HG03469 (cell line): ENCODE data around the gene RTN4R.
"Not testable (repeated sequence)": the region's sequence is repeated elsewhere in the genome, so short reads cannot be mapped to it uniquely, and the experiment has no call there.

ENCODE experiments used
- ATAC-seq: cut with Tn5 transposase; IDR thresholded peaks from one replicate; pipeline ENCODE4 v1.9.1; 2021; ENCODE audit warnings: mild to moderate bottlenecking, moderate library complexity, moderate number of reproducible peaks; ENCODE audit not compliant: unreplicated experiment

Gene RTN4R

DNA sequence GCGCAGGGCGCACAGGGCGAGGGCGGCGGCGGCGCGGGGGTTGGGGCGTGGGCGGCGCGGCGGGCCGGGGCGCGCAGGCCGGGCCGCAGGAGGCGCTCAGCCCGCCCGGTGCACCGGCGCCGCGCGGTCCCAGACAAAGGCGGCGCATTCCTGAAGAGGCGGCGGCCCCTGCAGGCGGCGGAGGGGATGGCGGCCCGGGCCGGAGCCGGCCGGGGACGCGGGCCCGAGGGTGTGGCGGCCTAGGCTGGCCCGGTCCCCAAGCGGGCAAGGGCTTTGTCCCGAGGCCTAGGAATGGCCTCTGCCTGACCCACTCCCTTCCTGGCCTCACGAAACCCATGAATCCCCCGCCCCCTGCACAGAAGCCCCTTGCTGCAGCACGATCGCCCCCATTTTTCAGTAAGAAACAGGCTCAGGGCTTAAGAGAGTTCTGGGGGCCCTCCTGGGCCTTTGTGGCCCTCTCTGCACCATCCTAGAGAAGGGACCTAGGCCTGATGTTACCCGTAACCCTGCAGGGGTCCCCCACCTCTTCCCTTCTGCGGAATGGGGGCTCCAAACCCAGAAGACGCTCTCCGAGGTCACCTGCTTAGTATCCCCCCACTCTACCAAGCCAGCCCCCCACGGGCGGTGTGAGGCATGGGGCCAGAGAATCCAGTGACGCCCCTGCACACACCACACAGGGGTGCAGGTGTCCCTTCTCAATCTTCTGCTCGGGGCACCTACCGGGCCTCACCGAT lies at the start of gene RTN4R:
RTN4R (minus strand) TSS at position 40 of the 734 bp plus-strand sequence. CDS start 226 bp downstream, outside the sequence.
- no peak for ATAC-seq

DNA sequence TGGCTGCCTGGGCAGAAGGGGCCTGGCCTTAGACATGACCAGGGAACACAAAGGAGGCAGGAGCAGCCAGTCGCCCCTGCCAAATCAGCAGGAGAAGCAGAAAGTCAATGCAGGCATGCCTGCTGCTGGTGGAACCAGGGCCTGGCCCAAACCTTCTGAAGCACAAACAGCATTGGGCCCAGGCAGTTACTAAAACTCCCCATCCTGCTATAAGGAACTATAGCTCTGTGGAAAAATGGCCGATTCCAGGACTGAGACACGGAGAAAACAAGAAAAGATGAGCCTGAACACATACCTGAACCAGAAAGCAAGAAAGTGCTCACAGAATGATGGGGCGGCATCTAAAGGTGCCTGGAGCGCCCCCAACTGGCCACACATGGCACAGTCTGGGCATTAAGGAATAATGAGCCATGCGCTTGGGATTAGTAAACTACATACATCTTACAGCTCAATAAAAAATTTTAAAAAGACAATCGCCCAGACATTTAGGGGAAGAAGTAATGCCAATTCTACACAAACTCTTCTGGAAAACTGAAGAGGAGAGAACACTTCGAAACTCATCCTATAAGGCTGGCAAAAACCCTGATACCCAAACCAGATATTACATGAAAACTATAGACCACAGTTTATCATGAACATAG lies 49.4 kb upstream of the RTN4R start:
- not testable (repeated sequence) for ATAC-seq

DNA sequence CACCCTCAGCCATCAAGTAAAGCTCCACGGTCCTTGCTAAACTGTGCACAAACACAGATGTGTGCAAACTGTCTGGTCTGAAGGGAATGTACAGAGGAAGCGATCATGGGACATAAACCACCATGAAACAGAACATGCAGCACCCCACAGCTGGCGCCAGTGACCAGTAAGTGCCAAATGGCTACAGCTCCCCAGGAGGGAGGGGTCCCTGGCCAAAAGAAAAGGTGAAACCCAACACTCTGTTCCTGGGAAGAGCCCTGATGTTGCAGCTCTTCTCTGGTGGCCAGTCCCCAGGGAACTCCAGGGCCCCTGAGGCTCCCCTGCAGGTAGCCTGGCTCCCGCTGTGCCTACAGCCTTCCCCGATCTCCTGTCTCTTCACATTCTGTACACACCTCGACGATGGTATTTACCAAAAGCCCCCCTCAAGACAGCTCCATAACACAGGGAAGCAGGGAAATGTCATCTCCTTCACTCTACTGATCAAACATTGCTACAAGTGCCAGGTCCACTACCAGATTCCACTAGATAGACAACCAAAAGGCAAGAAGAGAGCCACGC lies 48.8 kb upstream of the RTN4R start:
- ATAC-seq = no peak

DNA sequence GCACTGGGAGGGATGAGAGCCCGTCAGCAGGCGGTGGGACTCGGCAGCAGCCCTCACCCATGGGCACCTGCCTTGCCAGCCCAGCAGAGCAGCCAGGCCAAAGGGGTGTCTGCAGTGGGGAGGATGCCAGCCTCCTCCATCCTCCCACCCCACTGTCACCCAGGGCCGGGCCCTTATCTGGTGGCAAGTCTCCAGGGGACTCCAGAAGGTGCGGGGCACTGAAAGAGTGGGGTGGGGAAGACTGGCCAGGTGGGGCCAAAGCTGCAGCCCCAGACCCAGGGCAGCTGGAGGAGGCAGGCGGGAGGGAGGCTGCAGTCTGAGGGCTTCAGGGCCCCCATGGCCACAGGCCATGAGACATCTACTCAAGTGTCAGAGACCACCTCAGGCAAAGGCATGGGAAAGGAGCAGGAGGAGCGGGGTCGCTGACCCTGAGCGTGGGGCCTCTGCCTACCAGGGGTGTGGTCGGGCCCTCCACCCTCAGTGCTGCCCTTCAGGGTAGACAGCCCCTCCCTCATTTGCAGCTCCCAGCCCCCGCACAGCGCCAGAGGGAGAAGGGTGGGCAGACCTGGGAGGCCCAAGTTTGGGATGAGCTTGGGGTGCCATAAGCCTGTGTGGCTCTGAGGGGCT lies 48.2 kb upstream of the RTN4R start:
- no peak for ATAC-seq

DNA sequence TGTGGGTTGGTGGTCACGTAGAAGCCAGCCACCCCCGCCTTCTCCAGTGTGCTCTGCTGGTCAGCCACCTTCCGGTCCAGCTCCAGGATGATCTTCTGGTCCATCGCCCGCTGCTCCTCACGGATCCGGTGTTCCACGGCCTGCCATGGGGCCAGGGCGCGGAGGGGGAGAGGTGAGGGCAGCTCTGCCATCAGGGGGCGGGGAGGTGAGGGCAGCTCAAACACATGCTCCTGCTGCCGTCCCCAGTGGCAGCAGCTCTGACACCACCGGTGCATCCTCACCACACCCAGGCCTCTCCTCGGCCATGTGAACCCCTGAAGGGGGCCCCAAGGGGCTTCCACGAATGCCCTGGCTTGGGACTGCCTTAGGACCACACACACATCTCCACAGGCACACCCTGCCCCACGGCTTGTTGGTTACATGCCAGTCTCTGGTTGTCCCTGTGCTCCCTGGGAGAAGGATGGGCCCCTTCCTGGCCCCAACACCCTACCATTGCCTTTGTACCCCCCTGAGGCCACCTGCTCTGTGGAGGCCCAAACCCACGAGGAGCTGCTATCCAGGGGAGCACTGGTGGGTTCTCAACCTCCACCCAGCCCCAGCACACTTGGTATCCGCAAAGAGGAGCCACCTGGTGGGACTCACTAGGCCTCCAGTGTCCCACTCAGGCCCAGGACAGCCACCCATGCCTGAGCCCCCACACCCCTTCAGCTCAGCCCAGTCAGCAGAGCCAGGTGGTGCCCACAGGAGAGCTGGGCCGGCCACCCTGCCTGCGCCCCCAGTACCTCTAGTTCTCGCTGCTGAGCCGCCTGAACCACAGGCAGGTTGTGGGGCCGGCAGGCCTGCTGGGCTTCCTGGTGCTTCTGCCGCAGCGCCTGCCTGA lies 47.5 kb upstream of the RTN4R start:
- no peak for ATAC-seq

DNA sequence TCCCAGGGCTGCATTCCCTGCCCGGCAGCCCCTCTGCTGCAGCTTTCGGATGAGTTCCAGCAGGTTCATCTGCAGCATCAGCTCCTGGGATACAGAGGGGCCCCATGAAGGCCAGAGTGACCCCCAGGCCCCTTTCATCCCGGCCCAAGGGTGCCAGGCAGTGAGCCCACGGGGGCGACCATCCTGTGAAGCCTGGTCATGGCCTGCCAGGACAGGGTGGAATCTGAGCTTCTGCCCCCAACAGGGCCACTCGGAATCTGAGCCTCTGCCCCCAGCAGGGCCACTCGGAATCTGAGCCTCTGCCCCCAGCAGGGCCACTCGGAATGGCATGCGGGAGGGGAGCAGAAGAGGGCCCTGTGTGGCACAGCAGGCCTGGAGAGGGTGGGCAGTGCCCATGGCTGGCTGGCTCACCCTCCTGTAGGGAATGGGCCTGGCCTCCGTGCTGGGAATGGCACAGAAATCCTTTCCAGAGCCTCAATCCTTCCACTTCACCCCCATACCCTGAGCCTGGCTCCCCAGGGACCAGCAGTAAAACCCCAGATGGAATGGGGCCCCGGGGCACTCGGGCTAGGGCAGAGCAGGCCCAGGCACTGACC lies 46.7 kb upstream of the RTN4R start:
- ATAC-seq = not testable (repeated sequence)

DNA sequence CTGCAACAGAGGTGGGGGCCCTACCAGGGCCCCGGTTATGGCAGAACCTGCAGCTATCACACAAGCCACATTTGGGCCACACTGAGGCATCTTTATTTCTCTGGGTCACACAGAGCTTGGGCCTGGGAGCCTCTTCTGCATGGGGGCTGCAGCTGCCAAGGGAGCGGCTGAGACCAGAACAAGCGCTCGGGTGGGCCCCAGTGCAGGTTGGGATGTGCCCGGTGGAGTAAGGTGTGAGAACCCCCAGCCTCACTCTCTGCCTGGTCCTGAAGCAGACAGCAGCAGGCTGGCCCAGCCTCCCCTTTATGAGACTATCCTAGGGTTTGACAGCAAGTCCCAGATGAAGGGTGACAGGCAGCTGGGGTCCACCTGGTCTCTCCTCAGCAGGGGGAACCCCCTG lies 46.1 kb upstream of the RTN4R start:
- ATAC-seq = not testable (repeated sequence)

DNA sequence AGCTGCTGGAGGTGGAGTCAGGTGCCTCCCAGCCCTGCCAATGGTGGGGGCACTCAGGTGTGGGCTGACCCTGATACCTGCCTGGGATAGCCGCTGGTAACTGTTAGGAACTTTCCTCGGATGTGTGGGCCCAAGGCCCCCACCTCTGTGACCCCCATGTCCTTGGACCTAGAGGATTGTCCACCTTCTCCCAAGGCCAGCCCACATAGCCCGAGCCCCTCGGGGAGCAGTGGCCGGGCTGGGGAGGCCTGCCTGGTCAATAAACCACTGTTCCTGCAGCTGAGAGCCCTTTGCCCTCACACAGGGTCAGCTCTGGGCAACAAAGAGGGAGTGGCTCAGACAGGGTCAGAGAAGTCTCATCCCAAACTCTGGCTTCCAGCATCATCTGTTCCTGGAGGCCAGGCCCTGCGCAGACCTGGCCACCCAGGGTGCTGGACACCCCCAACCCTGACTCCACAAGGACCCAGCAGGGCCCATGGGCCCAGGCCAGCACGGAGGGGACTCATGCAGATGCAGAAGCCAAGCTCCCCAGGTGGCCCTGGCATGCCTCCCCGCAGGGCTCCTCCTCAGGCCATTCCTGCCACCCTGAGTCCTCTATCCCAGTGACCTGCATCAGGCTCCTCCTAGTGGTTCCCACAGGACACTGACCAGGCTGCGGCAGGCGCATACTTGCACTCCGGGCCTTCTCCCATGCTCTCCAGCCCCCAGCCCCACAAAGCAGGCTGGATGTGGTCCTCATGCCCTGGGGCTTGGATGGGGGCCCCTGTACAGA lies 45.4 kb upstream of the RTN4R start:
- not testable (repeated sequence) for ATAC-seq

DNA sequence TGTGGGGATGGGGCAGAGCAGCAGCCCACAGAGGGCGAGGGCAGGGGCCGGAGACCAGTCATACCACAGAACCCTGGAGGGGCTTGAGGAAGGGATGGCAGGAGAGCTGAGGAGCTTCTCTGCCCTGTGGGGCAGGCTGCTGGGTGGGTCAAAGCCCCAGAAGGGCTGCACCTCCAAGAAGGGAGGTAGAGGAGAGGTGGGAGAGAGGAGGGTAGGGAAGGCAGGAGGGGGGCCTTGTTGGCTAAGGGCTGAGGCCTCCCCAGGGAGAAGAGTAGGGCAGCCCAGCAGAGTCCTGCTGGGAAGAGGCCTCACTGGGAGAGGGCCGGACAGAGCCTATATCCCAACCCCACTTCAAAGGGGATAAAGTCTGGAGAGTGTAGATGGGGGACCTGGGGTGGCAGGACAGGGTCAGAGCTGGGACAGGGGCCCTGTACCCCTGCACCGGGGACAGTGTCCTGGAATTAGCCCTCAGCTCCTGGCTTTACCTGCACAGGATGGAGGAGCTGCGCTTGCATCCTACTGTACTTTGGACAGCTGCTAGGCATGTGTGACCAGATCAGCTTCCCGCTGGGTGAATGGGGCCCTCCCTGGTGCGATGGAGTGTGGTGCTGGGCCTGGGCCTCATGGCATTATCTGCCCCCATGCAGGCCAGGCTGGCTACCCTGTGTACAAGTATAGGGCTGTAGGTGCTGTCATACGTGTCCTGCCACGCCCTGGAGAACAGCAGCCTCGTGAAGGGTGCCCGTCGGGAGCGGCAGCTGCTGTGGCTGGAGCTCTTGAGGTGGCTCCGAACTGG lies 44.5 kb upstream of the RTN4R start:
- no peak for ATAC-seq

DNA sequence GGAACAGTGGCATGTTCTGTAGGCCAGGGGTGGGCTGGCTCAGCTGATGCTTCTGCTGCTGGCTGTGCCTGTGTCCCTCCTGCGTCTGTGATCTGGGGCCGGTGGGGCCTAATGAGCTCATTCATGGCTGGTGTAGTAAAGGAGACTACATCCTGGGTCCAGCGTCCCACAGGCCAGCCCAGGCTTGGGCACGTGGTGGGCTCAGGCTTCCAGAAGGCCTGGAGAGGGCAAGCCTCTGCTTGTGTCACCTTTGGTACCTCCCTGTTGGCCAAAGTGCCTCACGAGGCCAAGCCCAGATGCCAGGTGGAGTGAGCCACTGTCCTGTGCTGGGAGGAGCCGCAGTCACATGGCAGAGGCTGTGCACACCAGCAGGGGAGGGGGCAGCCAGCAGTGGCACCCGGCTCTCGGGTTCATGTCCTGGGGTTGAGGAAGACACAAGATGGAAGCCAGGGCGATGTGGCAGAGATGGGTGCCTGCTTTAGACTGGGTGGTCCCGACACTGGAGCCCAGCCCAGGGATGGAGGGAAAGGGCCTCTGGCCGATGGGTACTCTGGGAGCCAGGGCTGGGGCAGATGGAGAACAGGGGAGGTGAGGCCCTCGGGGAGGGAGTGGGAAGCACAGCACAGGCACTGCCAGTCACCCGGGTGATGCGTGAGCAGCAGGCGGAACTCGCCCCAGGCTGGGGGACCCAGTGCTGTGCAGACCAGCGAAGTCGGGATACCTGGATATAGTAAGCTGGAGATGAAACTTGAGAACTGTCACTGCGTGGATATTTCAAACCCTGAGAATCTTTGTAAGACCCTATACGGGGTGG lies 43.3 kb upstream of the RTN4R start:
- ATAC-seq = not testable (repeated sequence)

DNA sequence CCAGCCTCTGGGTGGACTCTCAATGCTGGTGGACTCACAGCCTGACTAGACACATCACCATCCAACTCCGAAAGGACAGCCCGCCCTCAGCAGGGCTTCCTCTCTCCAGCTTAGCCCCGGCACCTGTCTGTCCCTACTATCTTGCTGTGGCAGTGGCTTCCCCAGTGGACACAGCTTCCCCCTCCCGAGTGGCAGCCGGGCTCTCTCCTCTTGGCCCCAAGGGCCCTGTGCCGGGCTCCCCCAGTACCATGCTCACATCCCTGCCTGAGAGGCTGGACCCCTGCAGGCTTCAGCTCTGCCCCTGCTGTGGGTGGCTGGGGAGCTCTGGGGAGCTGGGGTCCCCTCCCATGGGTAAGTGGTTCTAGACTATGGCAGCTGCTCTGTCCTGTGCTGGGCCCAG lies 42.7 kb upstream of the RTN4R start:
- not testable (repeated sequence) for ATAC-seq

DNA sequence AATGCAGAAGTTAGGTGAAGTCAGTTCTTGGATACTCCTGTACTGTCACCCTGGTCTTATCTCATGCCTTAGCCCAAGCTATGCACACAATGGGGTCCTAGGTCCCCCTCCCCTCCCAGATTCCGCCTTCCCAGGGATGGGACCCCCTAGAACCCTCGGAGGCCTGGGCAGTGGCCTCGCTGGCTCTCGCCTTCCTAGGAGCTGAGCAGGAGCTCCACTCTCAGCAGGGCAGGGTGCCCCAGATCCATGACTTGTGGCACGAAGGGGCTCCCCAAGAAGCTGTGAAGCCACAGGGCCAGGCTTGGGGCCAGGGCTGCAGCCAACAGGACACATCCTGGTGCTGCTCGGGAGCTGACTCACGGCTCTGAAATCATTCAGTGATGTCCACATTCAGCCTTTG lies 42.1 kb upstream of the RTN4R start:
- not testable (repeated sequence) for ATAC-seq

DNA sequence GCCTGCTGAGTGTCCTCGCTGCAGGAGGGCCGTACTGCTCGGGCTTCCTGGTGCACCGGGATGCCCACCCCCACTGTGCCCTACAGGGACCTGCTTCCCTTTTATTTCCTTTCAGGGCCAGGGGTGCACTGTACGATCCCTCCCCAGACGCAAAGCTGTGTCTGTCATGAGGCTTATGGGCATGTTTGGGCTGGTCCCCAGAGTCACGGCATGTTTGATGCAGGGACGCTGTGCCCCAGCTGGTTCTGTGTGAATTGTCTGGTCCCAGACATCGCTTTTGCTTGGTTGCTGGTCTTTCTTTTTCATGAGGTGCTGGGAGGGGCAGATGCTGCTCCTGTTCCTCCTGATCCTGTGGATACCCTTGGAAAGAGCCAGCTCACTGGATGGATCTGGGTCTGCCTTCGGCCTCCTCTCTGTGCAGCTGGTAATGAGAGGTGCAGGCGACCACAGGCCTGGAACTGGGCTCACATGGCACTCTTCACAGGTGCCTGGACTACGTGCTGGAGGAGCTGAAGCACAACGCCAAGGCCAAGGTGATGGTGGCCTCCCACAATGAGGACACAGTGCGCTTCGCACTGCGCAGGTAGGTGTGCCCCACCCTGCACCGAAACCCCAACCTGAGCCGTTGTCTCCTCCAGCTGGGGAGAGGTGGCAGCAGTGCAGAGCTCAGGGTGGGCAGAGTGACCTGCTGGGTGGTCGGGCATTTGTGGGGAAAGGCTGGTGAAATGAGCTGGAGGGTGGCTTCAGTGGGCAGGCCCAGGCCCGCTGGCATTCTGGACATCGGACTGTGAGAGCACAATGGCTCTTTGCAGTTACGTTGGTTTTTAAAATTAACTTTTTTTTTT lies 40.9 kb upstream of the RTN4R start:
- ATAC-seq = not testable (repeated sequence)

DNA sequence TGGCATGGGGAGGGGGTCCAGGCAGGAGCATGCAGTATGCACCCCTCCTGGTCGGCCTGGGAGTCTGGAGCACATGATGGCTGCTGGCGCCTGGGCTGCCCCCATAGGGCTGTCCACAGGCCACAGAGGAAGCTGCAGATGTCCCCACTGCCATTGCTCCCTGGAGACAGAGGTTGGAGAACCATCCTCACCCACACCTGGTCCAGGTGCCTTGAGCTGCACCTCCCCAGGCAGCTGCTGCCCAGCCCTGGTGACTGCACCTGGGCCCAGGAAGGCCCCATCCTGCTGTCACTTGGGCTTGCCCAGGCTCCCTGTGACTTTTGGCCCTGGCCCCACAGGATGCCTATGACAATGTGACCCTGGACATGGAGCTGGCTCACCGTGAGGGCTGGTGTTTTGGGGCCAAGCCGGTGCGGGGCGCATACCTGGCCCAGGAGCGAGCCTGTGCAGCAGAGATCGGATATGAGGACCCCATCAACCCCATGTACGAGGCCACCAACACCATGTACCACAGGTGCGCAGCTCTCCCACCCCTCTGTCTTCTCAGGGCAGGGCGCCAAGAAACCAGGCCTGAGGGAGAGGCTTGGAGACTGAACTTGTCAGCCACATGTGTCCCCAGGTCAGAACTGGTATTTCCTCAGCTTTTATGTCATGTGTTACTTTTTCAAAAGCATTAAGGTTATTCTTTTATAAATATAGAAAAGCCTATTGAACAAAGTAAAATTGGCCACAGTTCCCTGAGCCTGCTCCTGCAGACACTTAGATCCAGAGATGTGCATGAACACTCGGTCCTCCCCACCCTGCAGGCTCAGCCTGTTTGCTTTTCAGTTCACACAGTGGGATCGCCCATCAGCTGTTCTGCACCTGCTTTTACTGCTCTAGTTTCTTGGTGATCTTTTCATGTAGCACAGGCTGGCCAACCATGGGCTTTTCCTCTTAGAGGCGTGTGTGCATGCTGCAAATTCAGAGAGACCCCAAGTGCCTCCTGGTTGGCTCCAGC lies 39.6 kb upstream of the RTN4R start:
- not testable (repeated sequence) for ATAC-seq

DNA sequence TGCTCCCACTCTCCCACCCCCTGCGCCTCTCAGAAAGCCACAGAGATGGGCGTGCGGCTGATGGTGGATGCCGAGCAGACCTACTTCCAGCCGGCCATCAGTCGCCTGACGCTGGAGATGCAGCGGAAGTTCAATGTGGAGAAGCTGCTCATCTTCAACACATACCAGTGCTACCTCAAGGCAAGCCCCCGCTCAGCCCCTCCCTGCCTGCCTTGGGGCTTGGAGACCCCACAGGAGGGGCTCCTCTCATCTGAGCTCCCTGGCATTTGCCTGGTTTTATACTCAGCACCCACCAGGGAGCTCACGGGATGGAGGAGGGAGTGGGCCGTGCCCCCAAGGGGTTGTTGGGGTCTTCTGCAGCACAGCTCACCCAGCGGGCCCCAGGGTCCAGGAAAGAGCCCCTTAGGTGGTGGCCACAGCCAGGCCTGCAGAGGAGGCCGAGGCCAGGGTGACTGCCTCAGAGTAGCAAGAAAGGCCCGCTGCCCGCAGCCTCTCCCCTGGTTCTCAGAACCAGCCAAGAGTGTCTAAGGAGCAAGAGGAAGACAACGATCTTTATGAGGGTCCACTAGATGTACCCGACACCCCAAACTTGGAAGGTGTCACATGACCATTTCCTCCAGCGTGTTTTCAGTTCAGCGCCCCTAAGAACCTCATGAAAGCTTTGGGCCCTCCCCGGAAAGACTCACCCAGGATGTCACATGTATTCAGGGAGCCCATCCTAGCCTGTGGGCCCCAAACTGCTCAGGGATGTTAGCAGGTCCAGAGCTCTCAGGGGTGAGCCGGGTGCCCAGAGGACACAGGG lies 38.7 kb upstream of the RTN4R start:
- not testable (repeated sequence) for ATAC-seq
